H9 (cell line): ENCODE measurements around the gene EPYC. TPM values are rescaled to one million over a fixed set of nuclear protein-coding genes. Genes with fewer than 3 reads are reported as not detected.

Experiments
- DNase-seq: peaks from one replicate; pipeline ENCODE4 v3.0.0-alpha.2; 2017
- H2AFZ ChIP-seq: one replicate; pipeline ENCODE4 v1.6.1; 2013; ENCODE audit warnings: mild to moderate bottlenecking, low read length, control low read depth, moderate library complexity
- H2AK5ac ChIP-seq: 2 replicates; pipeline ENCODE4 v1.6.1; 2013; ENCODE audit warnings: low read length, control low read depth, mixed read lengths; ENCODE audit not compliant: insufficient read length
- H2BK120ac ChIP-seq: one replicate; pipeline ENCODE4 v1.6.1; 2013; ENCODE audit warnings: low read depth, mild to moderate bottlenecking, low read length, control low read depth, inconsistent platforms; ENCODE audit not compliant: poor library complexity, severe bottlenecking
- H2BK12ac ChIP-seq: 2 replicates; pipeline ENCODE4 v1.6.1; 2013; ENCODE audit warnings: low read length, control low read depth, mixed read lengths, low read depth; ENCODE audit not compliant: insufficient read length
- H2BK15ac ChIP-seq: 2 replicates; pipeline ENCODE4 v1.6.1; 2013; ENCODE audit warnings: low read depth, low read length, control low read depth
- H2BK20ac ChIP-seq: one replicate; pipeline ENCODE4 v1.6.1; 2013; ENCODE audit warnings: low read depth, mild to moderate bottlenecking, low read length, control low read depth, inconsistent platforms; ENCODE audit not compliant: poor library complexity, severe bottlenecking
- H2BK5ac ChIP-seq: 2 replicates; pipeline ENCODE4 v1.6.1; 2013; ENCODE audit warnings: low read length, control low read depth, mixed read lengths; ENCODE audit not compliant: insufficient read length
- H3K14ac ChIP-seq: 2 replicates; pipeline ENCODE4 v1.6.1; 2013; ENCODE audit warnings: low read length, control low read depth; ENCODE audit not compliant: insufficient read depth
- H3K18ac ChIP-seq: 2 replicates; pipeline ENCODE4 v1.6.1; 2013; ENCODE audit warnings: low read depth, mild to moderate bottlenecking, mixed read lengths, low read length, control low read depth; ENCODE audit not compliant: insufficient read length
- H3K23ac ChIP-seq: 2 replicates; pipeline ENCODE4 v1.6.1; 2013; ENCODE audit warnings: low read length, control low read depth, mixed read lengths, low read depth; ENCODE audit not compliant: insufficient read length
- H3K23me2 ChIP-seq: 2 replicates; pipeline ENCODE4 v1.6.1; 2013; ENCODE audit warnings: low read depth, mild to moderate bottlenecking, mixed read lengths, low read length, control low read depth; ENCODE audit not compliant: insufficient read length, poor library complexity, severe bottlenecking
- H3K27ac ChIP-seq: 2 replicates; pipeline ENCODE4 v1.5.1; 2013; ENCODE audit warnings: low read length, control low read depth, mixed read lengths, low read depth; ENCODE audit not compliant: insufficient read length
- H3K27me3 ChIP-seq: 2 replicates; pipeline ENCODE4 v1.6.1; 2013; ENCODE audit warnings: low read length, control low read depth, inconsistent platforms; ENCODE audit not compliant: insufficient read depth
- H3K4ac ChIP-seq: 2 replicates; pipeline ENCODE4 v1.6.1; 2013; ENCODE audit warnings: low read depth, mild to moderate bottlenecking, control low read depth, inconsistent platforms, low read length, moderate library complexity
- H3K4me1 ChIP-seq: 2 replicates; pipeline ENCODE4 v1.6.1; 2013; ENCODE audit warnings: low read length, control low read depth, inconsistent platforms; ENCODE audit not compliant: insufficient read depth
- H3K4me2 ChIP-seq: 2 replicates; pipeline ENCODE4 v1.6.1; 2013; ENCODE audit warnings: low read length, control low read depth, mixed read lengths; ENCODE audit not compliant: insufficient read length, insufficient read depth
- H3K56ac ChIP-seq: 2 replicates; pipeline ENCODE4 v1.6.1; 2013; ENCODE audit warnings: low read depth, mild to moderate bottlenecking, mixed read lengths, low read length, control low read depth; ENCODE audit not compliant: insufficient read length
- H3K79me1 ChIP-seq: 2 replicates; pipeline ENCODE4 v1.6.1; 2013; ENCODE audit warnings: low read depth, mild to moderate bottlenecking, moderate library complexity, low read length, control low read depth, inconsistent platforms; ENCODE audit not compliant: insufficient read depth, poor library complexity, severe bottlenecking
- H3K79me2 ChIP-seq: 2 replicates; pipeline ENCODE4 v1.6.1; 2013; ENCODE audit warnings: low read length, control low read depth, inconsistent platforms; ENCODE audit not compliant: insufficient read depth
- H3K9ac ChIP-seq: 2 replicates; pipeline ENCODE4 v1.6.1; 2013; ENCODE audit warnings: low read length, control low read depth, mixed read lengths; ENCODE audit not compliant: insufficient read length; ENCODE audit errors: extremely low read depth
- H3K9me3 ChIP-seq: one replicate; pipeline ENCODE4 v1.6.1; 2013; ENCODE audit warnings: low read depth, low read length, inconsistent platforms; ENCODE audit not compliant: control insufficient read depth
- H3T11ph ChIP-seq: one replicate; pipeline ENCODE4 v1.6.1; 2013; ENCODE audit warnings: mild to moderate bottlenecking, low read length, control low read depth, inconsistent platforms
- H4K20me1 ChIP-seq: one replicate; pipeline ENCODE4 v1.6.1; 2013; ENCODE audit not compliant: control insufficient read depth, insufficient read length, insufficient read depth
- H4K5ac ChIP-seq: 2 replicates; pipeline ENCODE4 v1.6.1; 2013; ENCODE audit warnings: low read depth, mild to moderate bottlenecking, mixed read lengths, low read length, control low read depth; ENCODE audit not compliant: insufficient read length
- H4K8ac ChIP-seq: replicated peaks from 2 replicates; pipeline ENCODE4 v1.6.1; 2013; ENCODE audit warnings: low read length, control low read depth, mixed read lengths, low read depth; ENCODE audit not compliant: insufficient read length
- H4K91ac ChIP-seq: 2 replicates; pipeline ENCODE4 v1.6.1; 2013; ENCODE audit warnings: low read depth, mild to moderate bottlenecking, moderate library complexity, mixed read lengths, low read length, control low read depth; ENCODE audit not compliant: insufficient read length
- H3K27ac Mint-ChIP-seq, 3 experiments: 2 replicates in 2 of 3; 3 replicates in 1 of 3; pipeline ENCODE4 v1.8.0; 2020 to 2021; ENCODE audit warnings: mixed read lengths in 3 of 3, mild to moderate bottlenecking in 1 of 3, moderate library complexity in 1 of 3
- H3K27me3 Mint-ChIP-seq: 2 replicates; pipeline ENCODE4 v1.8.0; 2021; ENCODE audit warnings: low read depth, mild to moderate bottlenecking, moderate library complexity, mixed read lengths
- H3K36me3 Mint-ChIP-seq, 3 experiments: 2 replicates in 2 of 3; 3 replicates in 1 of 3; pipeline ENCODE4 v1.8.0; 2020 to 2021; ENCODE audit warnings: low read depth in 3 of 3, mixed read lengths in 3 of 3; ENCODE audit not compliant: insufficient read depth in 1 of 3
- H3K4me1 Mint-ChIP-seq, 2 experiments: 2 replicates each; pipeline ENCODE4 v1.8.0; 2020; ENCODE audit warnings: mixed read lengths in 2 of 2
- H3K4me3 Mint-ChIP-seq, 2 experiments: 2 replicates in 1 of 2; 3 replicates in 1 of 2; pipeline ENCODE4 v1.8.0; 2020 to 2021; ENCODE audit warnings: mild to moderate bottlenecking in 2 of 2, mixed read lengths in 2 of 2, moderate library complexity in 1 of 2
- H3K9me3 Mint-ChIP-seq, 2 experiments: 2 replicates in 1 of 2; 3 replicates in 1 of 2; pipeline ENCODE4 v1.8.0; 2020; ENCODE audit warnings: mild to moderate bottlenecking in 2 of 2, mixed read lengths in 2 of 2, moderate library complexity in 1 of 2
- CTCF ChIP-seq: fragments of 200-600 bp; sonication (generic); conservative IDR thresholded peaks from 3 replicates; pipeline ENCODE4 v1.8.0; 2021; ENCODE audit warnings: antibody characterized with exemption, mild to moderate bottlenecking
- WGBS: extraction: QIAGEN DNeasy Blood & Tissue Kit; methylation state at CpG from one replicate; pipeline ENCODE4 v1.1.7; 2013; ENCODE audit warnings: missing lambda C conversion rate, low lambda C conversion rate, mixed read lengths; ENCODE audit not compliant: insufficient read length; ENCODE audit errors: extremely low coverage; 5-methylcytosine and 5-hydroxymethylcytosine counted together
- total RNA-seq: library from RNA; stranded (reverse); gene quantifications from 2 replicates; pipeline ENCODE4 v1.2.1, GENCODE V29; 2021

The EPYC gene
- total RNA-seq, 1 experiment from 2014 or later: not detected

DNA sequence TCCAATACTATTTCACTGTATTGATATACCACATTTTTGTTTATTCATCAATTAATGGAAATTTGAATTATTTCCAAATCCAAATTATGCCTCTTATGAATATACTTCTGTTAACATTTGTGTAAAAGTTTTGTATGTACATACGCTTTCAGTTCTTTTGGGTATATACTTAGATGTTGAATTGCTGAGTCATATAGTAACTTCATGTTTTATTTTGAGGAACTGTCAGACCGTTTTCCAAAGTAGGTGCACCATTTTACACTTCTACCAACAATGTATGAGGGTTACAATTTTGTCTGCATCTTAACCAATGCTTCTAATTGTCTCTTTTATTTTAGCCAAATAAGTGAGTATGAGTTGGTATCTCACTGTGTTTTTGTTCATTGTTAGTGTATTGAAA is 39.6 kb downstream of the EPYC start:
- Mint-ChIP-seq H3K27ac (no peak overlapping the region), H3K4me1 (no peaks in the 10 kb centered on the region), H3K36me3 (no peaks in the 10 kb centered on the region), H3K9me3 (no peaks in the 10 kb centered on the region), H3K27me3 (no peaks in the 10 kb centered on the region; the same call in 1 of the 2 replicates), H3K4me3 (no peak overlapping the region)
- Histone ChIP-seq H3K23me2 (no peaks in the 10 kb centered on the region), H3K9ac (no peak overlapping the region), H4K91ac (no peak overlapping the region), H3K79me1 (no peaks in the 10 kb centered on the region), H3K27me3 (no peaks in the 10 kb centered on the region), H2BK12ac (no peak overlapping the region), H4K5ac (no peak overlapping the region), H2BK15ac (no peak overlapping the region), H4K8ac (no peak overlapping the region), H2BK20ac (no peak overlapping the region), H3K23ac (no peak overlapping the region), H2BK5ac (no peak overlapping the region), H3K9me3 (no peaks in the 10 kb centered on the region), H2AFZ (no peak overlapping the region), H3T11ph (no peak overlapping the region), H3K79me2 (no peaks in the 10 kb centered on the region), H3K4ac (no peak overlapping the region), H3K18ac (no peak overlapping the region), H2BK120ac (no peak overlapping the region), H3K27ac (no peak overlapping the region), H2AK5ac (no peak overlapping the region), H4K20me1 (no peaks in the 10 kb centered on the region), H3K14ac (no peak overlapping the region), H3K4me1 (no peaks in the 10 kb centered on the region), H3K56ac (no peak overlapping the region), H3K4me2 (no peak overlapping the region)
- no peak for TF ChIP-seq CTCF
- WGBS: no CpG with 5 or more reads among the region's 2 CpGs
- no peak for DNase-seq
